ENCODE results near the gene NPDC1. TPM values are rescaled to one million over a fixed set of nuclear protein-coding genes. Genes with fewer than 3 reads are reported as not detected.

The NPDC1 gene
- total and polyA plus RNA-seq, 2 of the 8 experiments (the other 6 are each of a cell fraction or from before 2014, with no cell fraction given), result 26.2 to 44.1 TPM

GRCh38 chr9:137085920-137086530 is 40.0 kb upstream of the NPDC1 start:
- H3K9ac ChIP-seq (replicated peaks in 1 of 4; ENCODE audit: extremely low read depth in 1 of 4, low read depth in 3 of 4, low read length in 3 of 4), result peak overlapping the region in 3 of 4 experiments; percentile 25 to 53 (median 40); a peak in 2 of 7 replicates
- no peak overlapping the region for H2AK5ac ChIP-seq (ENCODE audit: low read depth, low read length)
- H3K9me3 ChIP-seq (ENCODE audit: insufficient read depth in 2 of 2, low read depth in 1 of 2, low read length in 1 of 2), result no peaks in the 10 kb centered on the region
- H3K23ac ChIP-seq (ENCODE audit: insufficient read length), result no peak overlapping the region
- H3K36me3 ChIP-seq (ENCODE audit: control insufficient read depth in 2 of 4, insufficient read depth in 4 of 4, low read length in 3 of 4), result no peaks in the 10 kb centered on the region; a peak in 1 of 8 replicates
- no peak overlapping the region for H4K91ac ChIP-seq (replicated peaks; ENCODE audit: insufficient read length, low read length)
- 4% methylated on average over 54 of the region's 58 CpGs; no CpG with 5 or more reads in 1 of the 2 experiments for WGBS, 2 experiments (ENCODE audit: extremely low coverage in 1 of 2, insufficient coverage in 1 of 2, insufficient read length in 1 of 2, insufficient replicate concordance in 2 of 2, low coverage in 1 of 2, low lambda C conversion rate in 2 of 2, missing lambda C conversion rate in 1 of 2)
- no peak overlapping the region for H3K27ac ChIP-seq (ENCODE audit: low read depth, low read length)
- POLR2A ChIA-PET (ENCODE audit: partially characterized antibody), result interaction anchor here (0.8 to 1.8 kb wide), 11 partner anchors 8 to 155 kb away, joined by 3 to 9 read pairs (median 4); partner anchors contain the start of genes NPDC1, SAPCD2, TPRN and TUBB4B
- no peak for FAIRE-seq
- H3K14ac ChIP-seq (ENCODE audit: insufficient read length), result no peak overlapping the region
- peaks cover 12% of the 10 kb centered on the region; the same call in 1 of the 2 replicates for H3K23me2 ChIP-seq (ENCODE audit: low read depth, low read length)
- no peak overlapping the region for H2BK120ac ChIP-seq (replicated peaks; ENCODE audit: low read depth, low read length)
- H3K79me1 ChIP-seq (ENCODE audit: low read depth, low read length), result no peaks in the 10 kb centered on the region
- H2AFZ ChIP-seq (ENCODE audit: low read length), result no peak overlapping the region
- no peak for DNase-seq (ENCODE audit: low read depth in 1 of 2, low spot score in 2 of 2)
- no peak overlapping the region for H3K18ac ChIP-seq (ENCODE audit: extremely low read depth, low read length)
- H4K8ac ChIP-seq (ENCODE audit: extremely low read depth, insufficient read depth, low read length), result peak overlapping the region; percentile 39
- no peak overlapping the region for H2BK5ac ChIP-seq (ENCODE audit: low read depth, low read length)
- H3K4me3 ChIP-seq (ENCODE audit: extremely low read depth in 1 of 4, insufficient read depth in 2 of 4, low read depth in 3 of 4, low read length in 4 of 4), result peak overlapping the region; percentile 35 to 81 (median 71)
- no peak overlapping the region for H3K4ac ChIP-seq (replicated peaks; ENCODE audit: insufficient read length, low read depth, low read length)
- H3K79me2 ChIP-seq (ENCODE audit: control insufficient read depth in 1 of 2, insufficient read depth in 2 of 2, low read length in 2 of 2), result no peaks in the 10 kb centered on the region
- H3K4me1 ChIP-seq (replicated peaks in 1 of 4; ENCODE audit: control insufficient read depth in 3 of 4, insufficient read depth in 4 of 4, low read length in 3 of 4), result peaks cover 0 to 10% (median 4%) of the 10 kb centered on the region in 4 experiments; a peak in 4 of 7 replicates
- no peaks in the 10 kb centered on the region for H4K20me1 ChIP-seq (replicated peaks in 1 of 2; ENCODE audit: control insufficient read depth in 1 of 2, insufficient read depth in 2 of 2, low read length in 2 of 2)
- H3K4me2 ChIP-seq (ENCODE audit: insufficient read depth in 1 of 2, low read depth in 2 of 2, low read length in 2 of 2), result peak overlapping the region; percentile 83 to 94
- H2BK20ac ChIP-seq (ENCODE audit: low read length), result no peak overlapping the region
- H2BK15ac ChIP-seq (ENCODE audit: low read length), result no peak overlapping the region
- no peak overlapping the region for H4K5ac ChIP-seq (ENCODE audit: insufficient read length, low read depth, low read length)
- H3K27me3 ChIP-seq (replicated peaks in 1 of 4; ENCODE audit: control insufficient read depth in 3 of 4, extremely low read depth in 1 of 4, insufficient read depth in 3 of 4, low read length in 3 of 4), result peaks cover 0 to 11% (median 3%) of the 10 kb centered on the region in 4 experiments; a peak in 5 of 7 replicates
- no peak overlapping the region; the same call in 1 of the 2 replicates for H2BK12ac ChIP-seq (ENCODE audit: low read depth, low read length)
- H3K56ac ChIP-seq (replicated peaks; ENCODE audit: insufficient read length, low read depth, low read length), result no peak overlapping the region
- CTCF ChIA-PET (ENCODE audit: partially characterized antibody), result interaction anchor here (0.7 to 7.8 kb wide), 6 partner anchors 19 to 61 kb away, joined by 3 to 80 read pairs (median 4); partner anchors contain the start of gene SAPCD2
- TF ChIP-seq RAD21 (IDR thresholded peaks at IDR 0.05 in 1 of 2, conservative IDR thresholded peaks at IDR 0.05 in 1 of 2; ENCODE audit: low read depth in 2 of 2, low read length in 2 of 2) (no peak), ATF3 (IDR thresholded peaks at IDR 0.05; ENCODE audit: insufficient read depth, low read depth, low read length) (no peak), JUND (IDR thresholded peaks at IDR 0.05; ENCODE audit: low read length) (no peak), NRF1 (IDR thresholded peaks at IDR 0.05; ENCODE audit: low read depth, low read length) (no peak), TAF1 (IDR thresholded peaks at IDR 0.05; ENCODE audit: low read depth, low read length) (no peak), TEAD4 (IDR thresholded peaks at IDR 0.05; ENCODE audit: low read depth, low read length) (no peak), SP1 (IDR thresholded peaks at IDR 0.05; ENCODE audit: low read depth, low read length) (no peak), MAFK (IDR thresholded peaks at IDR 0.05; ENCODE audit: low read depth, low read length) (no peak), POLR2A (IDR thresholded peaks at IDR 0.05; ENCODE audit: control extremely low read depth in 1 of 2, low read depth in 2 of 2, low read length in 2 of 2) (no peak), RNF2 (IDR thresholded peaks at IDR 0.05; ENCODE audit: borderline replicate concordance, low read depth, low read length, missing control alignments, poor library complexity, severe bottlenecking) (no peak), RBBP5 (IDR thresholded peaks at IDR 0.05; ENCODE audit: borderline replicate concordance, low read depth, low read length) (0 out of 2 replicates have a peak, but pooled peaks have one; percentile 65), ASH2L (IDR thresholded peaks at IDR 0.05; ENCODE audit: low read length) (peak; percentile 40)
